K562 (cell line): ENCODE results near the gene HJV. TPM values are rescaled to one million over a fixed set of nuclear protein-coding genes. Genes with fewer than 3 reads are reported as not detected.

Source experiments
- CTBP1 ChIP-seq: fragments of 450-650 bp; IDR thresholded peaks from 2 replicates; pipeline ENCODE4 v1.6.1; 2016; ENCODE audit warnings: borderline replicate concordance
- DDX20 ChIP-seq: fragments of 450-650 bp; IDR thresholded peaks from 2 replicates; pipeline ENCODE4 v1.6.1; 2016; ENCODE audit warnings: missing genetic modification characterization, low read depth, mild to moderate bottlenecking, missing compliant biosample characterization, moderate library complexity
- EHMT2 ChIP-seq: fragments of 450-650 bp; IDR thresholded peaks from 2 replicates; pipeline ENCODE4 v1.6.1; 2018; ENCODE audit warnings: antibody characterized with exemption
- EP300 ChIP-seq: IDR thresholded peaks from 2 replicates; pipeline ENCODE4 v1.6.1; 2012; ENCODE audit warnings: low read length, improper control_type of control experiment
- HDAC1 ChIP-seq, 2 experiments: fragments of 450-650 bp; IDR thresholded peaks; 2 replicates each; pipeline ENCODE4 v1.6.1; 2016 to 2017; ENCODE audit warnings: inconsistent platforms in 1 of 2, mild to moderate bottlenecking in 1 of 2, moderate library complexity in 1 of 2
- HINFP ChIP-seq: fragments of 450-650 bp; conservative IDR thresholded peaks from 2 replicates; pipeline ENCODE4 v1.6.1; 2016; ENCODE audit warnings: missing genetic modification characterization, low read depth, mild to moderate bottlenecking, control low read depth, missing compliant biosample characterization
- L3MBTL2 ChIP-seq: fragments of 450-650 bp; IDR thresholded peaks from 2 replicates; pipeline ENCODE4 v1.6.1; 2016; ENCODE audit warnings: mild to moderate bottlenecking, moderate library complexity
- POLR2A ChIP-seq: fragments of 450-650 bp; conservative IDR thresholded peaks from 2 replicates; pipeline ENCODE4 v1.6.1; 2016
- RCOR1 ChIP-seq, 2 experiments: IDR thresholded peaks; 2 replicates each; pipeline ENCODE4 v1.6.1; 2012; ENCODE audit warnings: low read depth in 2 of 2, low read length in 2 of 2, borderline replicate concordance in 1 of 2, improper control_type of control experiment in 1 of 2
- SMAD4 ChIP-seq: fragments of 250-450 bp; sonication (Bioruptor Pico); conservative IDR thresholded peaks from 2 replicates; pipeline ENCODE4 v1.8.0; 2021; ENCODE audit warnings: inconsistent platforms, mild to moderate bottlenecking, moderate library complexity
- SMC3 ChIP-seq: conservative IDR thresholded peaks from 2 replicates; pipeline ENCODE4 v1.6.1; 2011; ENCODE audit warnings: low read depth, low read length, improper control_type of control experiment; ENCODE audit not compliant: insufficient read depth
- SRF ChIP-seq, 2 experiments: fragments of 250-450, 450-650 bp in 1 of 2; sonication (Bioruptor Pico) in 1 of 2; sonication (generic) in 1 of 2; formaldehyde crosslinking; IDR thresholded peaks; 2 replicates each; pipeline versions ENCODE4 v1.5.0 to v1.5.1; 2020 to 2022; ENCODE audit warnings: mild to moderate bottlenecking in 1 of 2, missing genetic modification reagents in 1 of 2
- TCF15 ChIP-seq: fragments of 250-450 bp; sonication (Bioruptor Pico); IDR thresholded peaks from 2 replicates; pipeline ENCODE4 v1.8.0; 2022; ENCODE audit warnings: moderate library complexity, mild to moderate bottlenecking, inconsistent platforms
- THRA ChIP-seq: fragments of 450-650 bp; IDR thresholded peaks from 2 replicates; pipeline ENCODE4 v1.6.1; 2017; ENCODE audit warnings: mild to moderate bottlenecking, moderate library complexity
- ZBTB11 ChIP-seq, 3 experiments: fragments of 200-800 bp in 1 of 3; fragments of 250-450 bp in 1 of 3; fragments of 450-650 bp in 1 of 3; sonication (Bioruptor Pico) in 1 of 3; sonication (Bioruptor generic) in 1 of 3; formaldehyde crosslinking in 1 of 3; IDR thresholded peaks; 2 replicates each; pipeline versions ENCODE4 v1.6.1 to v1.8.0; 2016 to 2022; ENCODE audit warnings: mild to moderate bottlenecking in 2 of 3, missing genetic modification characterization in 2 of 3, missing compliant biosample characterization in 1 of 3, moderate library complexity in 1 of 3
- ZNF740 ChIP-seq, 3 experiments: fragments of 200-800 bp in 1 of 3; sonication (Bioruptor generic) in 1 of 3; sonication (generic) in 1 of 3; formaldehyde crosslinking in 1 of 3; IDR thresholded peaks; 2 replicates each; pipeline versions ENCODE4 v1.6.1 to v1.8.0; 2016 to 2022; ENCODE audit warnings: mild to moderate bottlenecking in 2 of 3, missing compliant biosample characterization in 2 of 3, missing genetic modification characterization in 2 of 3, missing genetic modification reagents in 1 of 3
- polyA plus RNA-seq, 8 experiments: library from polyadenylated mRNA; depleted of rRNA in 4 of 8; stranded (reverse) in 5 of 8; unstranded in 3 of 8; fragments of >200 nt; fragmentation: Nextera tagmentation in 2 of 8; fragmentation: Illumina TruSeq in 1 of 8; extraction: Ambion mirVana in 2 of 8; extraction: Trizol in 1 of 8; gene quantifications; 2 replicates each; pipeline versions ENCODE4 v1.2.1 to v1.2.3, GENCODE V29; 2011 to 2014; ENCODE audit warnings: inconsistent platforms in 1 of 8, missing spikeins in 1 of 8
- total RNA-seq, 7 experiments: library from RNA; depleted of rRNA in 6 of 7; stranded (reverse); fragments of >200 nt in 6 of 7; fragmentation: Illumina TruSeq in 2 of 7; extraction: Trizol in 2 of 7; gene quantifications; 2 replicates each; pipeline versions ENCODE4 v1.2.1 to v1.2.3, GENCODE V29; 2011 to 2021; ENCODE audit warnings: low replicate concordance in 1 of 7

HJV gene
- total and polyA plus RNA-seq, 9 of the 15 experiments (the other 6 are each of a cell fraction or from before 2014, with no cell fraction given): 1.0 to 6.6 (median 2.4) TPM

GRCh38 chr1:145977486-145978470 lies 43.8 kb downstream of the HJV start (continued):
- 0 out of 6 replicates have a peak, but pooled peaks of 1 of the 3 experiments have one; percentile 35 for TF ChIP-seq ZBTB11 (CRISPR knock-in tag; IDR thresholded peaks at IDR 0.05)
- TF ChIP-seq EHMT2: peak; percentile 21; the same call in 1 of the 2 replicates
- peak; percentile 53; the same call in 1 of the 2 replicates for TF ChIP-seq SMAD4
- peak; percentile 45; the same call in 1 of the 2 replicates for TF ChIP-seq EP300
- TF ChIP-seq TCF15: no peak
- peak; percentile 70; the same call in 1 of the 2 replicates for TF ChIP-seq CTBP1
- no peak for TF ChIP-seq THRA
- 0 out of 2 replicates have a peak, but pooled peaks have one; percentile 28 for TF ChIP-seq HINFP (tag)
- TF ChIP-seq RCOR1 (IDR thresholded peaks at IDR 0.05; ENCODE audit: borderline replicate concordance in 1 of 2, low read depth in 2 of 2, low read length in 2 of 2): peak in 1 of 2 experiments; percentile 52; a peak in 1 of 4 replicates
- 0 out of 4 replicates have a peak, but pooled peaks of 1 of the 2 experiments have one; percentile 13 for TF ChIP-seq HDAC1 (IDR thresholded peaks at IDR 0.05)
- TF ChIP-seq L3MBTL2: peak; percentile 27; the same call in 1 of the 2 replicates
- peak; percentile 88 for TF ChIP-seq SMC3
- TF ChIP-seq DDX20 (tag): 0 out of 2 replicates have a peak, but pooled peaks have one; percentile 14
- peak in 1 of 2 experiments; percentile 44; a peak in 1 of 4 replicates for TF ChIP-seq SRF (CRISPR knock-in tag; IDR thresholded peaks at IDR 0.05)
- no peak for TF ChIP-seq ZNF740 (CRISPR knock-in tag; IDR thresholded peaks at IDR 0.05)
- TF ChIP-seq ZNF740 (tag; IDR thresholded peaks at IDR 0.05): 0 out of 4 replicates have a peak, but pooled peaks of 1 of the 2 experiments have one; percentile 37
- TF ChIP-seq POLR2A: no peak
